Right cardiac atrium (tissue), 5 donors: Measurements from ENCODE around the gene WWOX. TPM values are rescaled to one million over a fixed set of nuclear protein-coding genes. Genes with fewer than 3 reads are reported as not detected.

Experiments
- ATAC-seq, 2 donors: fragments of 200-7000 bp; cut with Tn5 transposase; one replicate each; pipeline versions ENCODE4 v1.8.0 to v1.9.1; 2020; ENCODE audit warnings: moderate library complexity in 2 of 2, mild to moderate bottlenecking in 1 of 2
- DNase-seq, 3 donors: peaks; one replicate each; pipeline ENCODE4 v3.0.0-alpha.2; 2020
- H3K27ac ChIP-seq: one replicate; pipeline ENCODE4 v1.5.1; 2013; ENCODE audit warnings: mild to moderate bottlenecking, low read length, control low read depth, moderate library complexity
- H3K27me3 ChIP-seq: one replicate; pipeline ENCODE4 v1.6.1; 2013; ENCODE audit not compliant: control insufficient read depth, insufficient read depth
- H3K4me1 ChIP-seq: one replicate; pipeline ENCODE4 v1.6.1; 2013; ENCODE audit warnings: low read length; ENCODE audit not compliant: control insufficient read depth, insufficient read depth
- H3K4me3 ChIP-seq: one replicate; pipeline ENCODE4 v1.5.1; 2013; ENCODE audit warnings: low read length, control low read depth
- H3K9me3 ChIP-seq: one replicate; pipeline ENCODE4 v1.6.1; 2013; ENCODE audit warnings: low read length; ENCODE audit not compliant: control insufficient read depth
- WGBS: extraction: QIAGEN DNeasy Blood & Tissue Kit; methylation state at CpG from one replicate; pipeline ENCODE4 v1.1.7; 2013; 5-methylcytosine and 5-hydroxymethylcytosine counted together
- intact Hi-C, 4 donors: fragments of 100-400 bp; cut with DNase I; formaldehyde crosslinking; loops; one replicate each; pipeline versions ENCODE4 v1.11.0 to v1.14.0; 2022 to 2023
- polyA plus RNA-seq: library from polyadenylated mRNA; stranded (reverse); fragments of 200-250 nt; gene quantifications from one replicate; pipeline ENCODE4 v1.2.3, GENCODE V29; 2013
- total RNA-seq, 4 donors: library from RNA; stranded (reverse); fragmentation: NEBNext Ultra II Directional; extraction: Animal tissue kit (Norgen Biotek cat#: 25700); gene quantifications; one replicate each; pipeline ENCODE4 v1.2.1, GENCODE V29; 2021
- donor health status: healthy with polysubstance abuse.
- donor health status: DM: no; HTN: yes; CAD: no.
- donor health status: DM: no; HTN: no; CAD: no.
- donor health status: DM: no; HTN: yes; CAD: no; lungs with severe emphysema.
- donor health status: DM: yes; HTN: yes; CAD: no.

The WWOX gene
- total and polyA plus RNA-seq, 5 donors: 6.0 to 14.9 (median 13.1) TPM

DNA sequence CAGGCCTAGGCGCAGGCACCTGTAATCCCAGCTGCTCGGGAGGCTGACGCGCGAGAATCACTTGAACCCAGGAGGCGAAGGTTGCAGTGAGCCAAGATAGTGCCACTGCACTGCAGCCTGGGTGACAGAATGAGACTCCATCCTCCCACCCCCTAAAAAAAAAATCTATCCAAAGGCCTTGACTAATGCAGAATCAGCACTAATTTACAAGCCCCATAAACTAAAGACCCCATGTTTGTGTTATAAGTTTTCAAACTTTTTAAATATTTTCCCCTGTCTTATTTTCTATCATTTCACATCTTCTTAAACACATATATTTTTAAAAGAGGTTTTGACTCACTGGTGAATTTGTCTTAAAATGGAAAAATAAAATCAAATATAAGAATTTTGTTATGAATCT, 713.1 kb downstream of the WWOX start:
- no peak for DNase-seq
- 97% methylated on average over 6 of the region's 6 CpGs for WGBS
- Histone ChIP-seq H3K27ac (no peak overlapping the region), H3K4me3 (no peak overlapping the region), H3K4me1 (peaks cover 5% of the 10 kb centered on the region), H3K9me3 (no peaks in the 10 kb centered on the region), H3K27me3 (no peaks in the 10 kb centered on the region)
- no peak for ATAC-seq
- intact Hi-C loops: no loop called here

DNA sequence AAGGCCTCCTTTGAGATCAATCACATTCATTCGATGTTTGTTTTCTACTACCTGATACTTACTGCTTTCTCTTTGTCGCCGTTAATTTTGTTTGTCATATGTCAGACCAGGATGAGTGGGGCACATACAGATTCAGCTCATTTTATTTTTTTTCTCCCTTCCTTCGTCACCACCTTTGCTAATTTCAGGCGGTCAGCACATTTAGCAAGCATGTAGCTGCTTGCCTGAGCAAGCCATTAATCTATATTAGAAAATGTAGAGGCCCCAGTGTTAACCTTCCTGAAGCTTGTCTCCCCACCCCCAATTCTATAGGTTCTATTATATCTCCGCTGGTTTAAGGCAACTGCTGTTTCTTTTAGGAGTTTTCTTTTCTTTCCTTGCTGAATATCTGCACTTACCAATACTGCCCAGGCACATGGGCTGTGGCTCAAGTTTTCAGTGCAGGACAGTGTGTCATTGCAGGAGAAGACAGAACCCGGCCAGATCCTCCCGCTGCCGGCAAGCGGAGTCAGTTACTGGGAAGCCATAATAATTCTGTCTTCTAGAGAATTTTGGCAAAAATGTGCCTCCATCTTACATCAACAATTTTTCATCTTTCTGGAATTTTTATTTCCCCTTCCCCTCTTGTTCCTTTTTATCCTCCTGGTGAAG, 714.3 kb downstream of the WWOX start:
- Histone ChIP-seq H3K4me3 (no peak overlapping the region), H3K4me1 (peaks cover 11% of the 10 kb centered on the region), H3K9me3 (no peaks in the 10 kb centered on the region), H3K27me3 (no peaks in the 10 kb centered on the region), H3K27ac (no peak overlapping the region)
- 82% methylated on average over 10 of the region's 10 CpGs for WGBS
- ATAC-seq: no peak
- no peak for DNase-seq
- intact Hi-C loops: no loop called here

DNA sequence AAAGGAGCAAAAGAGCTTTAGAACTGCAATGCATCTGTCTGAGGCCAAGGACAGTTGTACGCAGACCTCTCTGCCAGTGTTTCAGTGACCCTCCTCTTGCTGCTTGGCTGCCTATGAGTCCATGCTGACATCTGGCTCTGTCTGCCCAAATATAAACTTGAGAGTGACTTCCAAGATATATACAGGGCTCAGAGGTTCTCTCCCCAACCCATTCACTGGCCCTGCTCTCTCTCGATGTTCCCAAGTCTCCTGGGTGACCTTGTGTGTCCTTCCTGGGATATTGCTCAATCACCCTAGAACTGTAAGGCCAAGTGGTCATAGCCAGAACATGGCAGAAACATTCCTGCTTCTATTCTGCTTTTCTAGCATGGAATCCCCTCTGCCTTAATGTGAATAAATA, 716.3 kb downstream of the WWOX start:
- H3K4me3 ChIP-seq: no peak overlapping the region
- peaks cover 11% of the 10 kb centered on the region for H3K4me1 ChIP-seq
- ATAC-seq (peak; percentile 74 to 82), DNase-seq (peak in 1 of 3 donors; percentile 58)
- 43% methylated on average over 2 of the region's 2 CpGs for WGBS
- no peaks in the 10 kb centered on the region for H3K9me3 ChIP-seq
- intact Hi-C loops: no loop called here
- H3K27me3 ChIP-seq: no peaks in the 10 kb centered on the region
- peak overlapping the region; percentile 73 for H3K27ac ChIP-seq

DNA sequence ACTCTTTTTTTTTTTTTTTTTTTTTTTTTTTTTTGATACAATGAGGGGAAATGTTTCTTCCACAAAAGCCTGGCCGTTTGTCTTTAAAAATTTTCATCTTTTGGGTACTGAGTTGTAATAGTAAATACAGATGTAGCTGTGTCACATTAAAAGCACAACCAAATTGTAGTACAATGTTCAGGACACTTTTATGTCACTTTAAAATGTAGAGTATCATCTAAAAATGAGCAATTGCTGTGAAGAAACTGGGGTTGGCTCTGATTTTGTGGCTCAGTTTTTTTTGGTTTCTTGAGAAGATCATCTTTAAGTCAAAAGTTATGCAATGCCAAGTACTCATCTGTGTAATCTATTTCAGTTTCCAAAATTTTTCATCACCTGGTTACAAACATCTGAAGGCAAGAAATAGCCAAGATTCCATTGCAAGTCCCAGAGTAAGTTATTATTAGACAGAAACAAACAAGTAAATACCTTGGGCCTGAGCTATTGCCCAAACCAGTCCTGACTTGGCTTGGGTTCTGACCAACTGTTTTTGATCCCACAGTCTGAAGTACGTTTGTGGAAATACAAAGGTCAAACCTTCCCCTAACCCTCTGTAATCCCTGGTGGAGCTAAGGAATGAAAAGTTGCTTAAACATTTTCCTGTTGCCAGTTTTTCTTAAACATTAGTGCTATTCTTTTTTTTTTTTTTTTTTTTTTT, 717.2 kb downstream of the WWOX start:
- DNase-seq: no peak
- Histone ChIP-seq H3K27me3 (no peaks in the 10 kb centered on the region), H3K27ac (peak overlapping the region; percentile 54), H3K4me1 (peaks cover 11% of the 10 kb centered on the region), H3K9me3 (no peaks in the 10 kb centered on the region), H3K4me3 (no peak overlapping the region)
- WGBS: 25% methylated on average over 2 of the region's 2 CpGs
- peak; percentile 56 to 75 for ATAC-seq
- intact Hi-C loops: no loop called here

DNA sequence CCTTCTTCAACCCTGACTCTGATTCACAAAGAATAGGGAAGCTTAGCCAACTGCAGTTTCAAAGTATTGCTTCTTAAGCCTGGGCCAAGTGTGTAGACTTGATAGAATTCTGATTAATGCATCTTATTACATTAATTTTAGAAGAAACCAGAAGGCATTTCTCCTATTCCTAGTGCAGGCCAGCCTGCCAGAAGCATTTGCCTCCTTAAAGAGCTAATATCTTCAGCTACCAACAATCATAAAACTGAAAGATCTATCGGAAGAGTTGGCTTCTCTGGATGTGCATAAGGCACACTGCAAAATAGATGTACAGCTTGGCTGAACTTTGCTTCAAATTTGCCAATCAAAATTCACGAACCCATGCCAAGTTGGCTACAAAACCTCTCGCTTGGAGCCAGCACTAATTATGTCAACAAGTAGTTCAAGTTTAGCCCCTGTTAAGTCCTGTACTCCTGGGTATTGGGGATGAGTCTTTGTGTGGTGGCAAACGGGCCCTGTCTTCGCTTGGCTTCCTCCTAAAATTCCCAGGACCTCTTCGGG, 717.8 kb downstream of the WWOX start:
- ATAC-seq (peak; percentile 10 to 31), DNase-seq (peak in 1 of 3 donors; percentile 42)
- 28% methylated on average over 6 of the region's 6 CpGs for WGBS
- Histone ChIP-seq H3K9me3 (no peaks in the 10 kb centered on the region), H3K27ac (peak overlapping the region; percentile 8), H3K4me1 (peaks cover 11% of the 10 kb centered on the region), H3K4me3 (no peak overlapping the region), H3K27me3 (no peaks in the 10 kb centered on the region)
- intact Hi-C loops: no loop called here

DNA sequence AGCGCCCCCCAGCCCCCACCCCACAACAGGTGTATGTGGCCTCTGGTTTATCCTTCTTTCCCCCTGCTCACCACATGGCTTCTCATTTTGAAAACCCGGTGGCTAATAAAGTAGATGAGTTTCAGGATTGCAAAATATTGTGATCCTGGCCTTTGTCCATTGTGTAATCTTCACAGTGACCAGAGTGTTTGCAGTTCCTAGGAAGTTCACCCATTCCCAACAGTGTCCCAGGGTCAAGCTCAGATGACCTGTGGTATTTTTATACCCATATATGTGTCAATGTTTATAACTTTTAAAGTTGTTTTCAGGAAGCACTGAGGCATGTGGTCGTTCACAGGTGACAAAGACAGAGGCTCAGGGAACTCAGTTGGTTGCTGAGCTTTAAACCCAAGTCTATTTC, 721.9 kb downstream of the WWOX start:
- Histone ChIP-seq H3K27ac (no peak overlapping the region), H3K9me3 (no peaks in the 10 kb centered on the region), H3K4me3 (no peak overlapping the region), H3K4me1 (peaks cover 9% of the 10 kb centered on the region), H3K27me3 (no peaks in the 10 kb centered on the region)
- DNase-seq: no peak
- ATAC-seq: no peak
- whole genome bisulfite sequencing: 88% methylated on average over 3 of the region's 3 CpGs
- intact Hi-C loops: no loop called here

DNA sequence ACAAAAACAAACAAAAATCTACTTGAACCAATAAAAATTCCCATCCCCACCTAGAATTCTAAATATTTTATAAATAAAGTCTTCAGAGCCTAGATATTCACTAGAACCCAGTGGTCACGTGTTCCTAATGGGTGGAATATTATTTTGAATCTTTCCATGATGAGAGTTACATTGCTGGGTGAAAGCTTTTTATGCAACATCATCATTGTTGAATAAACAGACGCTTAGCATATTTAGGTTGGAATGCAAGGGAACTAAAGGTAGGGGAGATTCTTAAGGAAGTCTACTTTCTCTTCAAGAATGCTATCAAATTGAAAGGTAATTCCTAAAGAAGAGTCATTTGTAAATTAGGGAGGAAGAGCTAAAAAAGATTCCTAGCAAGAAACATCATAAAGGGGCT, 723.1 kb downstream of the WWOX start:
- DNase-seq (no peak), ATAC-seq (no peak)
- WGBS: 96% methylated on average over 2 of the region's 2 CpGs
- Histone ChIP-seq H3K27ac (no peak overlapping the region), H3K4me3 (no peak overlapping the region), H3K9me3 (no peaks in the 10 kb centered on the region), H3K4me1 (peaks cover 6% of the 10 kb centered on the region), H3K27me3 (no peaks in the 10 kb centered on the region)
- intact Hi-C loops: no loop called here

DNA sequence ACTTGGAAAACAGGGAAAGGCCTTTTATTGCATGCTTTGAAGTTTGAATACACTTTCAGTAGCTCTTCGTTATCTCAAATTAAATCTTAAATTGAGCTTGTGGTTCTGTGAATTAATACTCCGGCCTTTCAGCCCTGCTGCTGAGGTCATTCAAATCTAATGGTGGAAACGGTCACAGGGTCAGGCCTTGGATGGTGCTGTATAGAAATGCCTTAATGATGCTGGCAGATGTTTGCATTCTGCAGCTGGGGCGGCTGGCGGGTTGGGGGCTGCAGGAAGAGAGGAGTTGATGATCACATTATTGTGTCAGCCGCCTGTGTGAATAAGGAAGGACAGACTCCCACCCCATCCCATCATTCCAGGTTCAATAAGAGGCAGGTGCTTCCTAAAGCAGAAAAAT, 723.6 kb downstream of the WWOX start:
- H3K27me3 ChIP-seq: no peaks in the 10 kb centered on the region
- WGBS: 73% methylated on average over 6 of the region's 6 CpGs
- intact Hi-C loops: no loop called here
- ATAC-seq (no peak), DNase-seq (no peak)
- no peak overlapping the region for H3K4me3 ChIP-seq
- peaks cover 2% of the 10 kb centered on the region for H3K4me1 ChIP-seq
- H3K27ac ChIP-seq: no peak overlapping the region
- no peaks in the 10 kb centered on the region for H3K9me3 ChIP-seq

DNA sequence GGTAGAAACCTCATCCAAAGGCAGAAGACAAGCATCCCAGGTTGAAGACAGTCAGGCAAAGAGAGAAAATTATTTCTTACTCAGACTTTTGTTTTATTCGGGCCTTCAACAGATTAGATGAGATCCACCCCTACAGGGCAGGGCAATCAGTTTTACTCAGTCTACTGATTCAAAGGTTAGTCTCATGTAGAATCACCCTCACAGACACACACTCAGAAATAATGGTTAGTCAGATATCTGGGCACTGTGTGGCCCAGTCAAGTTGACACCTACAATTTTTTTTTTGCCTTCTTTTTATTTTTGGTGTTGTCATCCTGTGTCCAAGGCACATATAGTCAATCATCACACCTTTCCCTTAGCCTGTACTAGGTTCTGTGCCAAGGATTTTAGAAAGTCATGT, 729.8 kb downstream of the WWOX start:
- ATAC-seq: no peak
- 98% methylated on average over 1 of the region's 1 CpG for WGBS
- Histone ChIP-seq H3K4me1 (no peaks in the 10 kb centered on the region), H3K27ac (no peak overlapping the region), H3K27me3 (no peaks in the 10 kb centered on the region), H3K4me3 (no peak overlapping the region), H3K9me3 (no peaks in the 10 kb centered on the region)
- intact Hi-C loops: no loop called here
- DNase-seq: no peak

DNA sequence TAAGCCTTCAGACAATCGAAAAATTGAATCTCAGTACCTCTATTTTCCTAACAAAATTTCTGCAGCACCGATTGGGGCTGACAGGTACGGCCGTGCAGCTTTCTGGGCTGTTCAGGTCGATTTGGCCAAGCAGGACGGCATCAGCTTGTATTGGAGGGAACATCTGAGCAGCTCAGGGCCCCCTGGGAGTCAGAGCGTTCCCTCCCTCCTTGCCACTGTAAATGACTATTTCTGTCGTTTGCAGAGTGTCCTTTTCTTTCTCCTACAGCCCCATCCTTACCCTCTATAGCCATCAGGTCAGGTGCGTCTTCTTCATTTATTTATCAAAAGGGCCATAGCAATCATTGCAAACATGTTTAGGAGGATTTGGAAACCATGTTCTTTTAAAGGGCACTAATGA, 731.1 kb downstream of the WWOX start:
- Histone ChIP-seq H3K4me3 (no peak overlapping the region), H3K4me1 (no peaks in the 10 kb centered on the region), H3K27ac (no peak overlapping the region), H3K9me3 (no peaks in the 10 kb centered on the region), H3K27me3 (no peaks in the 10 kb centered on the region)
- intact Hi-C loops: no loop called here
- WGBS: 85% methylated on average over 9 of the region's 9 CpGs
- ATAC-seq (no peak), DNase-seq (no peak)

DNA sequence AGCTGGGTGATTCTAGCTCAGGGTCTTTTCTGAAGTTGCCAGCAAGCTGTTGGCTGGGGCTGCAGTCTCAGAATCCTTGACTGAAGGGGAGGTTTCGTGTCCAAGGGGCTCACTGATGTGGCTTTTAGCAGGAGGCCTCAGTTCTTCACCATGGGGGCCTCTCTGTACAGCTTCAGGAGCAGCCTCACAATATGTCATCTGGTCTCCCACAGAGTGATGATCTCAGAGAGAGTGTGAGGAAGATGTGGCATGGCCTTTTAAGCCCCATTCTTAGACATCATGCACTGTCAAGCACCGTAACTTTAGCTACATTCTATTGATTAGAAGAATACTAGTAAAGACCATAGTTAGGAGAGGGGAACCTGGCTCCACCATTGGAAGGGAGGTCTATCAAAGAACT, 732.6 kb downstream of the WWOX start:
- H3K27me3 ChIP-seq: no peaks in the 10 kb centered on the region
- WGBS: 98% methylated on average over 2 of the region's 2 CpGs
- DNase-seq (no peak), ATAC-seq (no peak)
- H3K9me3 ChIP-seq: no peaks in the 10 kb centered on the region
- intact Hi-C loops: no loop called here
- H3K4me1 ChIP-seq: no peaks in the 10 kb centered on the region
- no peak overlapping the region for H3K27ac ChIP-seq
- no peak overlapping the region for H3K4me3 ChIP-seq
